GM12878 (cell line): ENCODE results near the gene PALLD. TPM values are rescaled to one million over a fixed set of nuclear protein-coding genes. Genes with fewer than 3 reads are reported as not detected.

Experiments
- ATAC-seq: fragments of 200-7000 bp; cut with Tn5 transposase; 3 replicates; pipeline ENCODE4 v1.9.1; 2020; ENCODE audit warnings: mild to moderate bottlenecking, moderate library complexity
- BruUV-seq: library from RNA; stranded (reverse); fragments of 400-500 nt; replicated peaks from 2 replicates; lab custom pipeline; 2021; lab: Mats Ljungman, UMichigan
- CTCF ChIA-PET: fragments of 300-600 bp; sonication (Branson Sonifier 250); formaldehyde crosslinking; extraction: SDS; loops from one replicate; lab custom pipeline; 2021; ENCODE audit warnings: inconsistent platforms; lab: Yijun Ruan, JAX
- POLR2A ChIA-PET: fragments of 350-600 bp; formaldehyde crosslinking; extraction: SDS; loops from one replicate; lab custom pipeline; 2021; ENCODE audit warnings: inconsistent platforms; lab: Charles Lee
- RAD21 ChIA-PET: fragments of 300-600 bp; sonication (Branson Sonifier 250); formaldehyde crosslinking; loops from one replicate; lab custom pipeline; 2023; ENCODE audit warnings: antibody characterized with exemption; ENCODE audit not compliant: unreplicated experiment; lab: Charles Lee
- SMC1A ChIA-PET: fragments of 300-600 bp; sonication (Branson Sonifier 250); formaldehyde crosslinking; loops from one replicate; lab custom pipeline; 2023; ENCODE audit not compliant: unreplicated experiment, uncharacterized antibody; lab: Charles Lee
- DNase-seq: peaks from one replicate; pipeline ENCODE4 v3.0.0-alpha.2; 2011; ENCODE audit warnings: low read depth, low spot score
- FAIRE-seq: peaks from 3 replicates; lab custom pipeline; 2011; peaks lifted over from hg19 to GRCh38; lab: Jason Lieb, UNC
- H2AFZ ChIP-seq: 2 replicates; pipeline ENCODE4 v1.6.0; 2011; ENCODE audit warnings: low read depth, low read length, control low read depth; ENCODE audit not compliant: control insufficient read depth
- H3K27ac ChIP-seq: 2 replicates; pipeline ENCODE4 v1.5.1; 2011; ENCODE audit warnings: control low read depth; ENCODE audit not compliant: control insufficient read depth, insufficient read depth
- H3K27me3 ChIP-seq, 2 experiments: replicated peaks in 1 of 2; 2 replicates each; pipeline versions ENCODE4 v1.6.0 to v1.6.1; 2011; ENCODE audit warnings: low read length in 1 of 2; ENCODE audit not compliant: control insufficient read depth in 2 of 2, insufficient read depth in 2 of 2
- H3K36me3 ChIP-seq, 2 experiments: 2 replicates each; pipeline ENCODE4 v1.5.1; 2011; ENCODE audit warnings: low read length in 1 of 2; ENCODE audit not compliant: control insufficient read depth in 2 of 2, insufficient read depth in 2 of 2
- H3K4me1 ChIP-seq: 2 replicates; pipeline ENCODE4 v1.6.1; 2011; ENCODE audit warnings: mild to moderate bottlenecking, low read length, moderate library complexity, mixed read lengths; ENCODE audit not compliant: control insufficient read depth, insufficient read depth
- H3K4me2 ChIP-seq: 2 replicates; pipeline ENCODE4 v1.6.0; 2011; ENCODE audit warnings: control low read depth; ENCODE audit not compliant: control insufficient read depth, insufficient read depth
- H3K4me3 ChIP-seq: fragments of 200-600 bp; sonication (generic); 2 replicates; pipeline ENCODE4 v1.5.1; 2016
- H3K79me2 ChIP-seq: 2 replicates; pipeline ENCODE4 v1.6.0; 2011; ENCODE audit warnings: low read length; ENCODE audit not compliant: control insufficient read depth, insufficient read depth
- H3K9ac ChIP-seq: 2 replicates; pipeline ENCODE4 v1.8.0; 2011; ENCODE audit warnings: low read length, control low read depth, mixed read lengths; ENCODE audit not compliant: control insufficient read depth, insufficient read depth
- H3K9me3 ChIP-seq: replicated peaks from 3 replicates; pipeline ENCODE4 v1.5.1; 2011; ENCODE audit warnings: mild to moderate bottlenecking, low read length; ENCODE audit not compliant: control insufficient read depth, insufficient read depth
- H4K20me1 ChIP-seq: 2 replicates; pipeline ENCODE4 v1.6.0; 2011; ENCODE audit not compliant: control insufficient read depth, insufficient read depth
- ETV6 ChIP-seq, 2 experiments: fragments of 450-650 bp in 1 of 2; IDR thresholded peaks in 1 of 2; conservative IDR thresholded peaks in 1 of 2; 2 replicates each; pipeline ENCODE4 v1.6.1; 2014; ENCODE audit warnings: antibody characterized with exemption in 1 of 2, borderline replicate concordance in 1 of 2, low read depth in 1 of 2, mild to moderate bottlenecking in 1 of 2, moderate library complexity in 1 of 2
- MXI1 ChIP-seq: fragments of 150-350 bp; IDR thresholded peaks from 2 replicates; pipeline ENCODE4 v1.6.1; 2011; ENCODE audit warnings: low read depth, mild to moderate bottlenecking, inconsistent platforms, low read length, improper control_type of control experiment
- NR2C2 ChIP-seq: IDR thresholded peaks from 2 replicates; pipeline ENCODE4 v1.6.1; 2011; ENCODE audit warnings: borderline replicate concordance, low read depth; ENCODE audit not compliant: control insufficient read depth, insufficient read length
- STAT3 ChIP-seq: IDR thresholded peaks from 2 replicates; pipeline ENCODE4 v1.6.1; 2011; ENCODE audit warnings: low read depth, low read length, improper control_type of control experiment
- SUPT20H ChIP-seq: IDR thresholded peaks from 2 replicates; pipeline ENCODE4 v1.6.1; 2011; ENCODE audit warnings: low read depth, mild to moderate bottlenecking, low read length, moderate library complexity, borderline replicate concordance; ENCODE audit not compliant: control insufficient read depth
- TAF1 ChIP-seq: IDR thresholded peaks from 2 replicates; pipeline ENCODE4 v1.6.1; 2011; ENCODE audit warnings: mild to moderate bottlenecking, low read depth, low read length, borderline replicate concordance
- WGBS: methylation state at CpG from one replicate; pipeline ENCODE4 v1.1.6; 2016; ENCODE audit warnings: low lambda C conversion rate; ENCODE audit not compliant: insufficient replicate concordance, insufficient coverage; ENCODE audit errors: missing lambda C conversion rate; 5-methylcytosine and 5-hydroxymethylcytosine counted together
- in situ Hi-C: fragments of 300-500 bp; cut with MboI; formaldehyde crosslinking; loops from 9 replicates; pipeline ENCODE4 v1.14.3; 2018; ENCODE audit warnings: mixed read lengths
- intact Hi-C: fragments of 100-400 bp; cut with micrococcal nuclease; formaldehyde crosslinking; loops from one replicate; pipeline ENCODE4 v1.14.2; 2022; ENCODE audit not compliant: unreplicated experiment
- polyA plus RNA-seq, 11 experiments: library from polyadenylated mRNA; depleted of rRNA in 4 of 11; unstranded in 6 of 11; stranded (reverse) in 5 of 11; fragments of >200 nt; fragmentation: Nextera tagmentation in 4 of 11; fragmentation: Illumina TruSeq in 1 of 11; extraction: Ambion mirVana in 4 of 11; extraction: Trizol in 1 of 11; gene quantifications; 1 replicate in 1 of 11; 2 replicates in 10 of 11; pipeline versions ENCODE4 v1.2.1 to v1.2.3, GENCODE V29; 2011 to 2016; ENCODE audit warnings: inconsistent platforms in 2 of 11, missing spikeins in 2 of 11, low read depth in 1 of 11
- total RNA-seq, 4 experiments: library from RNA; depleted of rRNA in 3 of 4; stranded (reverse); fragments of >200 nt in 3 of 4; fragmentation: Illumina TruSeq in 1 of 4; extraction: Trizol in 1 of 4; gene quantifications; 2 replicates each; pipeline versions ENCODE4 v1.2.1 to v1.2.3, GENCODE V29; 2013 to 2021
- TF ChIP-seq, protein P1 (sequence below): fragments of 450-650 bp; IDR thresholded peaks from 2 replicates; pipeline ENCODE4 v1.6.1; 2017; ENCODE audit warnings: mild to moderate bottlenecking, moderate library complexity

PALLD gene
- total and polyA plus RNA-seq, 10 of the 15 experiments (the other 5 are each of a cell fraction or from before 2014, with no cell fraction given) = 1.0 to 7.7 (median 1.7) TPM

DNA sequence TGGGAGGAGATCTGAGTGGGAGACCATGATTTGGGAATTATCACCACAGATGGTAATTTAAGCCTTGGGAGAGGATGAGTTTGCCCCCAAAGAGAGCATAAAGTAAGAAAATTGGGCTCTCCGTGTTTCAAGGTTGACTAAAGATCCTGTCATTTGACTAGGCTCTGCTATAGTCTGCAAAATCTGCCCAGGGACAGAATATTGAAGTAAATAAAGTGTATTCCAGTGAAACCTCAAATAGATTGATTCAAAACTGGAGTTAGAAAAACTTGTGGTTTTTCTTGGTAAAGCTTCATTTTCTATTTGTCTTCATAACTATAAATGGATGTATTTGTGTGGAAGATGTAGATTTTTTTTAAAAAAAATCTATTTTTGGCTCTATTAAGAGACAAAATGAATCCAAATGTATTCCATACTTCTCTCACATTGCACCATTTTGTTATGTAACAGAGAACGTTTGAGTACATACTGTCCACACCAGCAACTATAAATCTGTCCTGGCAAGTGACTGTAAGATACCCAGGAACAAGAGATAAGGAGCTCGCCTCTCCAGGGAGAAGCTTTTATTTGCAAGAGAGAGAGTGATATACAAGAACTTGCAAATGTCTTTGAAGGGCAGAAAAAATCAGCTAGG lies 343.0 kb downstream of the PALLD start:
- H2AFZ ChIP-seq = no peak overlapping the region
- H4K20me1 ChIP-seq = no peaks in the 10 kb centered on the region
- 17% methylated on average over 3 of the region's 3 CpGs for WGBS
- intact Hi-C loops (no loop called here), in situ Hi-C loops (no loop called here)
- ATAC-seq = peak; percentile 10; the same call in 1 of the 3 replicates
- H3K27me3 ChIP-seq = 0 out of 4 replicates have a peak, but pooled peaks cover 0 to 2% of the 10 kb centered on the region in 2 experiments
- TF ChIP-seq NR2C2 (no peak), SUPT20H (no peak), TAF1 (no peak), STAT3 (no peak), MXI1 (no peak), ETV6 (conservative IDR thresholded peaks at IDR 0.05 in 1 of 2, IDR thresholded peaks at IDR 0.05 in 1 of 2; ENCODE audit: borderline replicate concordance in 1 of 2, low read depth in 1 of 2) (no peak)
- TF ChIP-seq, protein P1, sequence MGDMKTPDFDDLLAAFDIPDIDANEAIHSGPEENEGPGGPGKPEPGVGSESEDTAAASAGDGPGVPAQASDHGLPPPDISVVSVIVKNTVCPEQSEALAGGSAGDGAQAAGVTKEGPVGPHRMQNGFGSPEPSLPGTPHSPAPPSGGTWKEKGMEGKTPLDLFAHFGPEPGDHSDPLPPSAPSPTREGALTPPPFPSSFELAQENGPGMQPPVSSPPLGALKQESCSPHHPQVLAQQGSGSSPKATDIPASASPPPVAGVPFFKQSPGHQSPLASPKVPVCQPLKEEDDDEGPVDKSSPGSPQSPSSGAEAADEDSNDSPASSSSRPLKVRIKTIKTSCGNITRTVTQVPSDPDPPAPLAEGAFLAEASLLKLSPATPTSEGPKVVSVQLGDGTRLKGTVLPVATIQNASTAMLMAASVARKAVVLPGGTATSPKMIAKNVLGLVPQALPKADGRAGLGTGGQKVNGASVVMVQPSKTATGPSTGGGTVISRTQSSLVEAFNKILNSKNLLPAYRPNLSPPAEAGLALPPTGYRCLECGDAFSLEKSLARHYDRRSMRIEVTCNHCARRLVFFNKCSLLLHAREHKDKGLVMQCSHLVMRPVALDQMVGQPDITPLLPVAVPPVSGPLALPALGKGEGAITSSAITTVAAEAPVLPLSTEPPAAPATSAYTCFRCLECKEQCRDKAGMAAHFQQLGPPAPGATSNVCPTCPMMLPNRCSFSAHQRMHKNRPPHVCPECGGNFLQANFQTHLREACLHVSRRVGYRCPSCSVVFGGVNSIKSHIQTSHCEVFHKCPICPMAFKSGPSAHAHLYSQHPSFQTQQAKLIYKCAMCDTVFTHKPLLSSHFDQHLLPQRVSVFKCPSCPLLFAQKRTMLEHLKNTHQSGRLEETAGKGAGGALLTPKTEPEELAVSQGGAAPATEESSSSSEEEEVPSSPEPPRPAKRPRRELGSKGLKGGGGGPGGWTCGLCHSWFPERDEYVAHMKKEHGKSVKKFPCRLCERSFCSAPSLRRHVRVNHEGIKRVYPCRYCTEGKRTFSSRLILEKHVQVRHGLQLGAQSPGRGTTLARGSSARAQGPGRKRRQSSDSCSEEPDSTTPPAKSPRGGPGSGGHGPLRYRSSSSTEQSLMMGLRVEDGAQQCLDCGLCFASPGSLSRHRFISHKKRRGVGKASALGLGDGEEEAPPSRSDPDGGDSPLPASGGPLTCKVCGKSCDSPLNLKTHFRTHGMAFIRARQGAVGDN = no peak
- H3K9ac ChIP-seq = no peak overlapping the region
- no peaks in the 10 kb centered on the region for H3K9me3 ChIP-seq
- no peaks in the 10 kb centered on the region for H3K4me1 ChIP-seq
- H3K36me3 ChIP-seq = no peaks in the 10 kb centered on the region
- no peak overlapping the region for H3K4me2 ChIP-seq
- ChIA-PET RAD21 (interaction anchor here (1.2 to 1.3 kb wide), 2 partner anchors 7 to 10 kb away, joined by 3 read pairs; no protein-coding TSS in a partner anchor), CTCF (interaction anchor here (0.9 to 1.9 kb wide), 3 partner anchors 10 to 129 kb away, joined by 3 to 5 read pairs (median 4); no protein-coding TSS in a partner anchor), POLR2A (no interaction called here), SMC1A (interaction anchor here (0.8 to 12.5 kb wide), 6 partner anchors 9 to 129 kb away, joined by 3 to 105 read pairs (median 4); no protein-coding TSS in a partner anchor)
- no peak for DNase-seq
- BruUV-seq = no TSS peak
- H3K4me3 ChIP-seq = no peak overlapping the region
- H3K79me2 ChIP-seq = no peaks in the 10 kb centered on the region
- no peak overlapping the region for H3K27ac ChIP-seq
- FAIRE-seq = no peak
